Measurements from ENCODE around the gene LHFPL2.

DNA sequence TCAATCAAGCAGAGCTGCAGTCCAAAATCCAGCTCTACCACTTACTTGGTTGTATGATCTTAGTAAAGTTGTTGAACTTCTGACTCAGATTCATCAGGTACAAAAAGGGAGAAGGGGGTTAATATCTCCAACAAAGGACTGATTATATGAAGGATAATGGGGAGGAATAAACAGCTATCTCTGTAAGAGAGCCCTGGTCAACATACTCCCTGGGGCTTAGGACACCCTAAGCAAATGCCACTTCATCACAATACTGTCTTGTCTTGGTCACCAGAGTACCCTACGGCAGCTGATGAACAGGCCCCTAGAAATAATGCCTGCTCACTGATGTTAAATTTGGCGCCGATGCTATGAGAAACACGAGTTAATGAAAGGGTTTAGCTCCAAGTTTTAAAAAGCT lies 34.8 kb downstream of the LHFPL2 start:
- TF ChIP-seq, protein P1, sequence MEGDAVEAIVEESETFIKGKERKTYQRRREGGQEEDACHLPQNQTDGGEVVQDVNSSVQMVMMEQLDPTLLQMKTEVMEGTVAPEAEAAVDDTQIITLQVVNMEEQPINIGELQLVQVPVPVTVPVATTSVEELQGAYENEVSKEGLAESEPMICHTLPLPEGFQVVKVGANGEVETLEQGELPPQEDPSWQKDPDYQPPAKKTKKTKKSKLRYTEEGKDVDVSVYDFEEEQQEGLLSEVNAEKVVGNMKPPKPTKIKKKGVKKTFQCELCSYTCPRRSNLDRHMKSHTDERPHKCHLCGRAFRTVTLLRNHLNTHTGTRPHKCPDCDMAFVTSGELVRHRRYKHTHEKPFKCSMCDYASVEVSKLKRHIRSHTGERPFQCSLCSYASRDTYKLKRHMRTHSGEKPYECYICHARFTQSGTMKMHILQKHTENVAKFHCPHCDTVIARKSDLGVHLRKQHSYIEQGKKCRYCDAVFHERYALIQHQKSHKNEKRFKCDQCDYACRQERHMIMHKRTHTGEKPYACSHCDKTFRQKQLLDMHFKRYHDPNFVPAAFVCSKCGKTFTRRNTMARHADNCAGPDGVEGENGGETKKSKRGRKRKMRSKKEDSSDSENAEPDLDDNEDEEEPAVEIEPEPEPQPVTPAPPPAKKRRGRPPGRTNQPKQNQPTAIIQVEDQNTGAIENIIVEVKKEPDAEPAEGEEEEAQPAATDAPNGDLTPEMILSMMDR (IDR thresholded peaks at IDR 0.05) = no peak
- no peak for TF ChIP-seq POLR2A (IDR thresholded peaks at IDR 0.05)
- no peak for TF ChIP-seq POLR2AphosphoS5 (IDR thresholded peaks at IDR 0.05)
- no peak for TF ChIP-seq EP300 (IDR thresholded peaks at IDR 0.05)

All from suprapubic skin (tissue), 4 donors.